ENCODE results near the gene OR4D6.
"Not testable (repeated sequence)": the region's sequence is repeated elsewhere in the genome, so short reads cannot be mapped to it uniquely, and the experiment has no call there.

The OR4D6 gene

DNA sequence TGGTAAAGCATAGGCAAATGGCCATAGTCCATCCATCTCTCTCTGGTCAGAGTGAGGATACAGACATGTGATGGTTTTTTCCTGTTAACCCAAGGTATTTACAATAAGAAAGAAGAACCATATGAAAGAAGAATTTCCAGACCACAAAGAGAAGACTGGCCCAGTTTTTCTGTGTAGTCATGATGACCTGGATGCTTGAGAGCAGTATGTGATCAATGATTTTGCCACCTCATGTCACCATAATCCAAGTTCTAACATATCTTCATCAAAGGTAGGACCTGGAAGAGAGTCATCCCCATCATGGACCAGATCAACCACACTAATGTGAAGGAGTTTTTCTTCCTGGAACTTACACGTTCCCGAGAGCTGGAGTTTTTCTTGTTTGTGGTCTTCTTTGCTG is at the start of gene OR4D6:
Gene OR4D6, plus strand, starts transcription at position 301 of the 400 bp plus-strand sequence. Its CDS starts 0 bp downstream, at position 301.
- no peak for DNase-seq

GRCh38 chr11:59413646-59414045 is 43.1 kb upstream of the OR4D6 start:
- DNase-seq = no peak

GRCh38 chr11:59415111-59415510 is 41.6 kb upstream of the OR4D6 start:
- DNase-seq = no peak

- DNase-seq = no peak
Observed at GRCh38 chr11:59416613-59417012, 40.1 kb upstream of the OR4D6 start.

GRCh38 chr11:59417023-59417422 is 39.7 kb upstream of the OR4D6 start:
- DNase-seq = no peak

DNA sequence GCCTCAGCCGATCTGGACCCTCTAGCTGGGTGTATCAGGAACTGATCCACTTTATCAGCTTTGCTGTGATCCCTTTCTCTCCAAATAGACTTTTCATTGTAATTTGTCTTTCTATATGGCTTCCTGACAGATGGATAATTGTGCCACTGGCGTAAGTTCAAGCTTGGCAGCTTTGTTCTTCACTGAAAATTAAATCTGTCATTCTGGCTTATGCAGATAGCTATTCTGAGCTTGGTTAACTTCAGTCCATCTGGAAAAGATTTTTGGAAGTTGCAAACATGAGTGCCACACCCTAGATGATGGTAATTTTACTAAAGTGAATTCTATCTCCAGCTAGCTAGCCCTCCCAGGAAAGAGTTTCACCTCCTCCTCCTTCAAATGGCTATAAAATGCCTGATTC is 38.6 kb upstream of the OR4D6 start:
- DNase-seq = no peak

DNA sequence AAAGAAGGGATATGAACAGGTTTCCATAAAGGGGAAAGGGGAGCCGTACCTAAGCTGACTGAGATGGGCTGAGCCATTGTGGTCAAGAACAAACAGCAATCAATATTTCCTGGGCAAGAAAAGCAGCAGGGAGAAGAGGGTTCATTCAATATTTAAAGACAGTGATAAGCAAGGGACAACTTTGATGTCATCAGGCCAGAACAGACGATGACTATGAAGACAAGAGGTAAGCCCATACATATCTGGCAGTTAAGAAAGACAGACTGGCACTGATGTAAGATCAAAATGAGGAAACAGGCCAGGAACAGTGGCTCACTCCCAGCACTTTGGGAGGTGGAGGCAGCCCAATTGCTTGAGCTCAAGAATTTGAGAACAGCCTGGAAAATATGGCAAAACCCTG is 32.9 kb upstream of the OR4D6 start:
- DNase-seq = no peak

DNA sequence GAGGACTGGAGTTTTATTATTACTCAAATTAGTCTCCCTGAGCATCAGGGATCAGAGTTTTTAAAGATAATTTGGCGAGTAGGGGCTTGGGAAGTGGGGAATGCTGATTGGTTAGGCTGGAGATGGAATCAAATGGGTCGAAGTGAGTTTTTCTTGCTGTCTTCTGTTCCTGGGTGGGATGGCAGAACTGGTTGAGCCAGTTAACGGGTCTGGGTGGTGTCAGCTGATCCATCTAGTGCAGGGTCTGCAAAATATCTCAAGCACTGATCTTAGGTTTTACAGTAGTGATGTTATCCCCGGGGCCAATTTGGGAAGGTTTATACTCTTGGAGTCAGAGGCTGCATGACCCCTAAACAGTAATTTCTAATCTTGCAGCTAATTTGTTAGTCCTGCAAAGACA is 31.6 kb upstream of the OR4D6 start:
- no peak for DNase-seq

GRCh38 chr11:59426361-59427067 is 30.2 kb upstream of the OR4D6 start, which contains the start of gene OR5A2:
TSS of gene OR5A2 (minus strand) at chr11:59426413. CDS start at chr11:59422953, 3,460 bp downstream.
- no peak for DNase-seq

- DNase-seq = no peak
Observed at GRCh38 chr11:59427068-59427382, 29.7 kb upstream of the OR4D6 start.

- DNase-seq = no peak
Observed at GRCh38 chr11:59429924-59430516, 26.7 kb upstream of the OR4D6 start.

- DNase-seq = no peak
Observed at GRCh38 chr11:59436169-59436568, 20.6 kb upstream of the OR4D6 start, which contains the start of gene OR5A1. TSS of gene OR5A1 (plus strand) at chr11:59436469. CDS start at chr11:59443169, 6,700 bp downstream.

DNA sequence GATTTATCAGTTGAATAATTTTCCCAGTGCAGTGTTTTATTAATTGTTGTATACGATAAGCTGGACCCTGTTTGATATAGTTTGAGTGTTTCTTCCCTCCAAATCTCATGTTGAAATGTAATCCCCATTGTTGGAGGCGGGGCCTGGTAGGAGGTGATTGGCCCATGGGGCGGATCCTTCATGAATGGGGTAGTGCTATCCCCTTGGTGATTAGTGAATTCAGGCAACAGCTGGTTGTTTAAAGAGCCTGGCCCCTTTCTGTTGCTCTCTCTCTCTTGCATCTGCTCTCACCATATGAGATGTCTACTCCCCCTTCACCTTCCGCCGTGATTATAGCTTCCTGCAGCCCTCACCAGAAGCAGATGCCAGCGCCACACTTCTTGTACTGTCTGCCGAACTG is 19.0 kb upstream of the OR4D6 start:
- no peak for DNase-seq

DNA sequence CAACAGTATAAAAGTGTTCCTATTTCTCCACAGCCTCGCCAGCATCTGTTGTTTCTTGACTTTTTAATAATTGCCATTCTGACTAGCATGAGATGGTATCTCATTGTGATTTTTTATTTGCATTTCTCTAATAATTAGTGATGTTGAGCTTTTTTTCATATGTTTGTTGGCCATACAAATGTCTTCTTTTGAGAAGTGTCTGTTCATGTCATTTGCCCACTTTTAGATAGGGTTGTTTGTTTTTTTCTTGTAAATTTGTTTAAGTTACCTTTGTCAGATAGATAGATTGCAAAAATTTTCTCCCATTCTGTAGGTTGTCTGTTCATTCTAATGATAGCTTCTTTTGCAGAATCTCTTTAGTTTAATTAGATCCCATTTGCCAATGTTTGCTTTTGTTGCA is 11.1 kb upstream of the OR4D6 start:
- DNase-seq = not testable (repeated sequence)

- DNase-seq = no peak
Observed at GRCh38 chr11:59448484-59448883, 8.3 kb upstream of the OR4D6 start.

DNA sequence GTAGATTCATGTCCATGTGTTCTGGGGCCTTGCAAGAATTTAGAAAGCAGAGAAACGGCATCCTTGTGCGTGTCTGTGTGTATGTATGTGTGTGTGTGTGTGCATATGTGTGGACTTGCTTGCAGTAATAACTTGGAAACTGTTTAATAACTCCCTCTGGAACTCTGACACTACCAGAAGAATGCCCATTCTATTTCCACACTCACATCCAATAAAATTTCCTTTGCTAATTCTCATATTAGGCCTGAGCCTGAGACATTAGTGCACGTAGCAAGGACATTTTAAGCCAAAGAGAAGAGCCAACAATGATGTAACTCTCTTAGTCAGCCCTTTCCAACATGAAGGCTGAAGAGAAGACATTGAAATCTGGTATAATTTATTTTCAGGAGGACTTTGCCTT is 3.2 kb downstream of the OR4D6 start:
- DNase-seq = no peak

GRCh38 chr11:59463190-59463641 is 6.5 kb downstream of the OR4D6 start:
- DNase-seq = peak; percentile 60

GRCh38 chr11:59473015-59473414 is 16.3 kb downstream of the OR4D6 start, which contains the start of gene OR4D10:
TSS of gene OR4D10 (plus strand) at chr11:59473315. CDS start at chr11:59477430, 4,115 bp downstream.
- no peak for DNase-seq

GRCh38 chr11:59475176-59475575 is 18.4 kb downstream of the OR4D6 start:
- no peak for DNase-seq

GRCh38 chr11:59479906-59480305 is 23.1 kb downstream of the OR4D6 start:
- no peak for DNase-seq

DNA sequence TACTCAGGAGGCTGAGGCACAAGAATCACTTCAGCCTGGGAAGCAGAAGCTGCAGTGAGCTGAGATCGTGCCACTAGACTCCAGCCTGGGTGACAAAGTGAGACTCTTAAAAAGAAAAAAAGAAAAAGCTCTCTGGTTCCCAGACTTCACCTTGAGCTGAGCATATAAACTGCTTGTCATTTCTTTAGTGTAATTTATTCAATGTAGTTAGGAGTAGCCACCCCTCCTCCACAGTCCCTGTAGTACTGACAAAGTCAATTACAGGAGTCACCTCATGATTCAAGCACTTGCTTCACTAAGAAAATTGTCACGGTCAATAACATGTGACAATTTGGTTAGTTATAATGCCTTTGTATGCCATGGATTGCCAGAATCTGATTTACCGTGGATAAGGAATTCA is 23.6 kb downstream of the OR4D6 start:
- DNase-seq = no peak

- DNase-seq = no peak
Observed at GRCh38 chr11:59501931-59502330, 45.2 kb downstream of the OR4D6 start.

DNA sequence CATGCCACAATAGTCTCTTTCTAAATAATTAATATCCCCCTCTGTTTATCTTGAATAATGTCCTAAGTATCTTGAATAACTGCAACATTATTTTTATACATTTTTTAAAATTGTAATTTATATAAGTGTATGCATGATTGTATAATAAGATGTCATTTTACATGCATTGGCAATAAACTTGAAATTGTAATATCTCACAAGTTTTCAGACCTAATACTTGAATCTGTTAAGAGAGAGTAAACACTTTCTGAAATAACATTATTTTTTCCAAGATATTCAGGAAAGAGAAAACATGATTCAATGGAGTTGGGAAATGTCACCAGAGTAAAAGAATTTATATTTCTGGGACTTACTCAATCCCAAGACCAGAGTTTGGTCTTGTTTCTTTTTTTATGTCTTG is 46.5 kb downstream of the OR4D6 start, which contains the start of gene OR4D11:
Gene OR4D11, plus strand, starts transcription at position 301 of the 400 bp plus-strand sequence. Its CDS starts 0 bp downstream, at position 301.
- no peak for DNase-seq
